Superior temporal gyrus (tissue), 1 donor: ENCODE results near the gene COL10A1.
A peak's percentile ranks its signal among the peaks of the same experiment; 100 is the strongest.
"Not testable (repeated sequence)": the region's sequence is repeated elsewhere in the genome, so short reads cannot be mapped to it uniquely, and the experiment has no call there.

Source experiments
- DNase-seq: peaks from one replicate; pipeline ENCODE4 v3.0.0-alpha.2; 2016; ENCODE audit errors: extremely low spot score

COL10A1 gene

GRCh38 chr6:116127771-116128493 is 2.0 kb upstream of the COL10A1 start:
- no peak for DNase-seq

GRCh38 chr6:116120430-116120829 is 5.5 kb downstream of the COL10A1 start:
- DNase-seq, result no peak

- DNase-seq, result no peak
These were observed 7.3 kb downstream of the COL10A1 start for GRCh38 chr6:116118608-116119007.

GRCh38 chr6:116115781-116116180 is 10.2 kb downstream of the COL10A1 start:
- DNase-seq, result no peak

GRCh38 chr6:116113386-116113785 is 12.5 kb downstream of the COL10A1 start:
- DNase-seq, result no peak

GRCh38 chr6:116111552-116112528 is 14.1 kb downstream of the COL10A1 start:
- DNase-seq, result peak; percentile 46

- DNase-seq, result no peak
These were observed 17.1 kb downstream of the COL10A1 start for GRCh38 chr6:116108836-116109235.

GRCh38 chr6:116106146-116106545 is 19.8 kb downstream of the COL10A1 start:
- no peak for DNase-seq

- DNase-seq, result no peak
These were observed 20.7 kb downstream of the COL10A1 start for GRCh38 chr6:116105247-116105646.

- no peak for DNase-seq
These were observed 21.3 kb downstream of the COL10A1 start for GRCh38 chr6:116104636-116105035.

- DNase-seq, result no peak
These were observed 23.1 kb downstream of the COL10A1 start for GRCh38 chr6:116102873-116103272.

- no peak for DNase-seq
These were observed 24.1 kb downstream of the COL10A1 start for GRCh38 chr6:116101790-116102189.

GRCh38 chr6:116101302-116101718 is 24.6 kb downstream of the COL10A1 start:
- DNase-seq, result peak; percentile 68

- DNase-seq, result peak; percentile 82
These were observed 25.3 kb downstream of the COL10A1 start, which contains the start of gene NT5DC1 for GRCh38 chr6:116100419-116101301. TSS of gene NT5DC1 (plus strand) at chr6:116100853. CDS start at chr6:116100931, 78 bp downstream.

- no peak for DNase-seq
These were observed 26.9 kb downstream of the COL10A1 start for GRCh38 chr6:116099036-116099435.

- DNase-seq, result no peak
These were observed 28.7 kb downstream of the COL10A1 start for GRCh38 chr6:116096979-116097816.

- not testable (repeated sequence) for DNase-seq
These were observed 29.7 kb downstream of the COL10A1 start for GRCh38 chr6:116096048-116096759.

GRCh38 chr6:116094041-116094440 is 31.9 kb downstream of the COL10A1 start:
- no peak for DNase-seq

- DNase-seq, result no peak
These were observed 35.7 kb downstream of the COL10A1 start for GRCh38 chr6:116090251-116090650.

GRCh38 chr6:116088946-116089345 is 37.0 kb downstream of the COL10A1 start:
- DNase-seq, result no peak
